ENCODE data around the gene NUDT12.

Gene NUDT12

GRCh38 chr5:103539376-103540330, 22.9 kb downstream of the NUDT12 start:
- DNase-seq: peak; percentile 60

- peak; percentile 31 for DNase-seq
Measured at GRCh38 chr5:103532086-103532734, 30.4 kb downstream of the NUDT12 start.

GRCh38 chr5:103526164-103526915, 36.2 kb downstream of the NUDT12 start:
- peak; percentile 22 for DNase-seq

GRCh38 chr5:103525361-103525760, 37.2 kb downstream of the NUDT12 start:
- no peak for DNase-seq

GRCh38 chr5:103523319-103523718, 39.3 kb downstream of the NUDT12 start:
- DNase-seq: peak; percentile 27

GRCh38 chr5:103522586-103522985, 40.0 kb downstream of the NUDT12 start:
- DNase-seq: no peak

GRCh38 chr5:103519550-103519949, 43.0 kb downstream of the NUDT12 start:
- DNase-seq: peak; percentile 10

GRCh38 chr5:103514371-103514770, 48.2 kb downstream of the NUDT12 start:
- no peak for DNase-seq

- no peak for DNase-seq
Measured at GRCh38 chr5:103513701-103514100, 48.9 kb downstream of the NUDT12 start.

GRCh38 chr5:103512500-103512899, 50.1 kb downstream of the NUDT12 start:
- no peak for DNase-seq

- DNase-seq: no peak
Measured at GRCh38 chr5:103511554-103511885, 51.1 kb downstream of the NUDT12 start.

GRCh38 chr5:103510851-103511553, 51.6 kb downstream of the NUDT12 start:
- no peak for DNase-seq

- DNase-seq: no peak
Measured at GRCh38 chr5:103505581-103506305, 56.8 kb downstream of the NUDT12 start.

- no peak for DNase-seq
Measured at GRCh38 chr5:103503066-103503465, 59.5 kb downstream of the NUDT12 start.

GRCh38 chr5:103502662-103503061, 59.9 kb downstream of the NUDT12 start:
- no peak for DNase-seq

Data from hematopoietic multipotent progenitor cell treated with erythropoietin and hydrocortisone succinate and interleukin-3 and kit ligand, for 4 days (in vitro differentiated cells).